B cell (primary cell): ENCODE measurements around the gene SOCS2. TPM values are rescaled to one million over a fixed set of nuclear protein-coding genes. Genes with fewer than 3 reads are reported as not detected.
A peak's percentile ranks its signal among the peaks of the same experiment; 100 is the strongest.

Experiments
- ATAC-seq: fragments of 200-7000 bp; cut with Tn5 transposase; one replicate; pipeline ENCODE4 v1.10.0; 2021; ENCODE audit warnings: low read depth, mild to moderate bottlenecking, moderate number of reproducible peaks, moderate library complexity
- CTCF ChIA-PET: fragments of 350-600 bp; sonication (Branson Sonifier 250); formaldehyde crosslinking; loops from one replicate; lab custom pipeline; 2021; ENCODE audit warnings: antibody characterized with exemption, inconsistent platforms; lab: Charles Lee
- POLR2A ChIA-PET: fragments of 350-600 bp; sonication (Branson Sonifier 250); formaldehyde crosslinking; loops from one replicate; lab custom pipeline; 2021; ENCODE audit warnings: antibody characterized with exemption; lab: Charles Lee
- DNase-seq: peaks from one replicate; pipeline ENCODE4 v3.0.0; 2013
- H2AFZ ChIP-seq: 2 replicates; pipeline ENCODE4 v1.6.1; 2012; ENCODE audit warnings: mild to moderate bottlenecking, low read depth, low read length; ENCODE audit not compliant: insufficient read depth, poor library complexity, severe bottlenecking
- H3K27ac ChIP-seq, 2 donors: 1 replicate in 1 of 2; 2 replicates in 1 of 2; pipeline ENCODE4 v1.5.1; 2012 to 2013; ENCODE audit warnings: low read length in 2 of 2, mild to moderate bottlenecking in 2 of 2, moderate library complexity in 1 of 2
- H3K27me3 ChIP-seq, 4 experiments: fragments of 200-600 bp in 1 of 4; sonication (generic) in 1 of 4; replicated peaks in 1 of 4; 1 replicate in 2 of 4; 2 replicates in 2 of 4; pipeline versions ENCODE4 v1.6.1 to v1.7.0; 2013 to 2016; ENCODE audit warnings: low read length in 3 of 4, mild to moderate bottlenecking in 2 of 4, mixed read lengths in 1 of 4, moderate library complexity in 1 of 4; ENCODE audit not compliant: insufficient read depth in 4 of 4, control insufficient read depth in 3 of 4; ENCODE audit errors: control extremely low read depth in 1 of 4
- H3K36me3 ChIP-seq, 2 experiments: replicated peaks in 1 of 2; 1 replicate in 1 of 2; 2 replicates in 1 of 2; pipeline versions ENCODE4 v1.6.1 to v1.7.1; 2013; ENCODE audit warnings: low read length in 1 of 2; ENCODE audit not compliant: insufficient read depth in 2 of 2, control insufficient read depth in 1 of 2; ENCODE audit errors: control extremely low read depth in 1 of 2, extremely low read depth in 1 of 2
- H3K4me1 ChIP-seq, 2 donors: fragments of 200-600 bp in 1 of 2; sonication (generic) in 1 of 2; 1 replicate in 1 of 2; 2 replicates in 1 of 2; pipeline versions ENCODE4 v1.5.1 to v1.6.1; 2013 to 2017; ENCODE audit warnings: low read length in 2 of 2; ENCODE audit not compliant: control insufficient read depth in 2 of 2, insufficient read depth in 2 of 2
- H3K4me2 ChIP-seq: replicated peaks from 2 replicates; pipeline ENCODE3; 2012; ENCODE audit warnings: mild to moderate bottlenecking, low read depth, low read length; ENCODE audit not compliant: poor library complexity, severe bottlenecking
- H3K4me3 ChIP-seq, 5 experiments: fragments of 200-600 bp in 1 of 5; sonication (generic) in 1 of 5; 1 replicate in 3 of 5; 2 replicates in 2 of 5; pipeline versions ENCODE4 v1.5.1 to v1.7.0; 2011 to 2016; ENCODE audit warnings: low read length in 4 of 5, mild to moderate bottlenecking in 4 of 5, low read depth in 2 of 5, control low read depth in 1 of 5, moderate library complexity in 1 of 5; ENCODE audit not compliant: insufficient read depth in 1 of 5; ENCODE audit errors: control extremely low read depth in 1 of 5, extremely low read depth in 1 of 5
- H3K79me2 ChIP-seq: fragments of 200-600 bp; sonication (generic); one replicate; pipeline ENCODE4 v1.6.0; 2016; ENCODE audit warnings: low read length; ENCODE audit not compliant: control insufficient read depth, insufficient read depth
- H3K9ac ChIP-seq: fragments of 200-600 bp; sonication (generic); 2 replicates; pipeline ENCODE4 v1.6.1; 2017; ENCODE audit warnings: mild to moderate bottlenecking, low read length, moderate library complexity
- H3K9me3 ChIP-seq, 3 donors: one replicate each; pipeline versions ENCODE4 v1.6.1 to v1.7.1; 2013; ENCODE audit warnings: low read length in 2 of 3; ENCODE audit not compliant: control insufficient read depth in 2 of 3, insufficient read depth in 1 of 3; ENCODE audit errors: control extremely low read depth in 1 of 3
- H4K20me1 ChIP-seq: 2 replicates; pipeline ENCODE4 v1.6.0; 2012; ENCODE audit warnings: mild to moderate bottlenecking, low read length; ENCODE audit not compliant: insufficient read depth, control insufficient read depth, poor library complexity, severe bottlenecking
- H3K27ac Mint-ChIP-seq: one replicate; pipeline ENCODE4 v1.8.0; 2021; ENCODE audit warnings: mixed read lengths
- H3K27me3 Mint-ChIP-seq: one replicate; pipeline ENCODE4 v1.8.0; 2021; ENCODE audit warnings: mixed read lengths
- H3K4me1 Mint-ChIP-seq: one replicate; pipeline ENCODE4 v1.8.0; 2021; ENCODE audit warnings: mixed read lengths
- H3K4me3 Mint-ChIP-seq: one replicate; pipeline ENCODE4 v1.8.0; 2021; ENCODE audit warnings: mixed read lengths
- H3K9me3 Mint-ChIP-seq: one replicate; pipeline ENCODE4 v1.8.0; 2022; ENCODE audit warnings: mixed read lengths; ENCODE audit not compliant: insufficient read depth
- CTCF ChIP-seq: fragments of 200-600 bp; IDR thresholded peaks from one replicate; pipeline ENCODE4 v1.8.0; 2022; ENCODE audit warnings: antibody characterized with exemption, mild to moderate bottlenecking
- EZH2 ChIP-seq: IDR thresholded peaks from 2 replicates; pipeline ENCODE4 v1.6.1; 2012; ENCODE audit warnings: borderline replicate concordance, low read depth, mild to moderate bottlenecking, moderate library complexity, low read length; ENCODE audit not compliant: insufficient read depth, poor library complexity, severe bottlenecking
- WGBS: methylation state at CpG from one replicate; pipeline ENCODE4 v1.1.5; 2013; ENCODE audit warnings: missing lambda C conversion rate; ENCODE audit not compliant: insufficient coverage; 5-methylcytosine and 5-hydroxymethylcytosine counted together
- intact Hi-C: fragments of 100-400 bp; cut with micrococcal nuclease; formaldehyde crosslinking; loops from one replicate; pipeline ENCODE4 v1.10.0; 2022
- polyA plus RNA-seq: library from polyadenylated mRNA; depleted of rRNA; stranded (reverse); fragments of >200 nt; gene quantifications from 2 replicates; pipeline ENCODE4 v1.2.3, GENCODE V29; 2012
- total RNA-seq, 2 donors: library from RNA; stranded (reverse); fragments of 120-200 nt in 1 of 2; gene quantifications; 1 replicate in 1 of 2; 2 replicates in 1 of 2; pipeline versions ENCODE4 v1.2.3 to v1.2.4, GENCODE V29; 2013 to 2022

SOCS2 gene
- total and polyA plus RNA-seq, 2 donors (not counting 1 experiment from before 2014, with no cell fraction given) = 1.3 to 1.6 TPM

DNA sequence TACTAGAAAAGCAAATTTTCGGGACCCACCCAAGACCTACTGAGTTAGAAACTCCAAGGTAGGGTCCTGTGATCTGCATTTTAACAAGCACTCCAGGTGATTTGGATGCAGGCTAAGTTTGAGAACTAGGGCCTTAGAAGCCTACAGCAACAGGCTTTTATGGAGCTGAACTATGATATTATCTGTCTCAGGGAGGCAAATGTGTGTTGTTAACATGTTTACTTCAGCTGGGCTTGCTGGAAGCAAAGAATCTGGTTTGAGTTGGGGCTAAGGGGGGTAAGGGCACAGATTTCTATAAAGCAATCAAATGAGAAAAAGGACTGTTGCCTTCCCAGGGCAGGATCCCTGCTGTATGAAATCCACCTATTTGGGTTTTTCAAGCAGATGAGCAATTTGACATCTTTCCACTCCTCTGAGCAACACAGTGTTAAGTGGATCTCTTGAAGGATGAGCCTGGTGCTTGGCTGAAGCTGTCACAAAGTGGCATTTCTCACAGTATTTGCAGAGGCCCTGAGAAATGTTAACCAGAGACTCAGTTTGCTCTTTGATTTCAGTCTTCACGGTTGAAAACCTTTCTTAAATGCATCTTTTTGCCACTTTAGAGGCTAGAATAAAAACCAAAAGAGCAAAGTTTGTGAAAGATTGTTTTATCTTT, 36.2 kb upstream of the SOCS2 start:
- H3K27ac ChIP-seq = peak overlapping the region in 1 of 2 donors; percentile 27
- Mint-ChIP-seq H3K27ac (no peak overlapping the region), H3K4me1 (peaks cover 24% of the 10 kb centered on the region), H3K4me3 (no peak overlapping the region), H3K9me3 (no peaks in the 10 kb centered on the region), H3K27me3 (no peaks in the 10 kb centered on the region)
- no peaks in the 10 kb centered on the region for H3K36me3 ChIP-seq
- ChIA-PET POLR2A (no interaction called here), CTCF (interaction anchor here (1.1 to 1.9 kb wide), 3 partner anchors 33 to 566 kb away, joined by 4 to 10 read pairs (median 4); no protein-coding TSS in a partner anchor)
- no peaks in the 10 kb centered on the region for H3K79me2 ChIP-seq
- peaks cover 0 to 4% (median 0%) of the 10 kb centered on the region in 3 donors for H3K9me3 ChIP-seq
- no peak for ATAC-seq
- 100% methylated on average over 1 of the region's 2 CpGs for WGBS
- no peaks in the 10 kb centered on the region for H4K20me1 ChIP-seq
- peaks cover 20 to 23% of the 10 kb centered on the region in 2 donors for H3K4me1 ChIP-seq
- DNase-seq = no peak
- TF ChIP-seq CTCF (no peak), EZH2 (no peak)
- intact Hi-C loops = no loop called here
- peak overlapping the region; percentile 62 for H3K4me2 ChIP-seq
- peak overlapping the region; percentile 52 for H3K9ac ChIP-seq
- peak overlapping the region in 1 of 5 experiments; percentile 13 for H3K4me3 ChIP-seq
- no peaks in the 10 kb centered on the region for H3K27me3 ChIP-seq
- peak overlapping the region; percentile 63 for H2AFZ ChIP-seq
